ENCODE data around the gene TANC1. TPM values are rescaled to one million over a fixed set of nuclear protein-coding genes. Genes with fewer than 3 reads are reported as not detected.

TANC1 gene
- polyA plus RNA-seq, 1 donor from 2014 or later = 0.37 TPM

- no peak for TF ChIP-seq EZH2 (IDR thresholded peaks at IDR 0.05; ENCODE audit: borderline replicate concordance, insufficient read depth, low read length, poor library complexity, severe bottlenecking)
- TF ChIP-seq SMC3 (conservative IDR thresholded peaks at IDR 0.05; ENCODE audit: poor library complexity) = no peak
- TF ChIP-seq MXI1 (conservative IDR thresholded peaks at IDR 0.05; ENCODE audit: poor library complexity, severe bottlenecking) = no peak
- Histone ChIP-seq H3K27ac (ENCODE audit: low read length) (no peak overlapping the region), H3K27me3 (ENCODE audit: insufficient read depth, low read depth, low read length) (no peaks in the 10 kb centered on the region), H3K79me2 (replicated peaks; ENCODE audit: insufficient read depth, low read length) (no peaks in the 10 kb centered on the region), H3K9me2 (ENCODE audit: insufficient read depth, low read length) (no peaks in the 10 kb centered on the region), H4K20me1 (ENCODE audit: insufficient read depth) (no peaks in the 10 kb centered on the region), H3K36me3 (ENCODE audit: insufficient read depth, low read length) (no peaks in the 10 kb centered on the region), H3K4me3 (ENCODE audit: low read length) (no peak overlapping the region), H3K4me2 (ENCODE audit: low read length) (no peak overlapping the region), H3F3A (ENCODE audit: insufficient read depth, low read length, poor library complexity, severe bottlenecking) (no peaks in the 10 kb centered on the region), H3K9ac (ENCODE audit: low read length) (no peak overlapping the region), H3K9me3 (ENCODE audit: low read length) (no peaks in the 10 kb centered on the region), H2AFZ (ENCODE audit: low read depth, low read length) (no peak overlapping the region)
Measured at GRCh38 chr2:159108181-159108893, 139.9 kb downstream of the TANC1 start.

DNA sequence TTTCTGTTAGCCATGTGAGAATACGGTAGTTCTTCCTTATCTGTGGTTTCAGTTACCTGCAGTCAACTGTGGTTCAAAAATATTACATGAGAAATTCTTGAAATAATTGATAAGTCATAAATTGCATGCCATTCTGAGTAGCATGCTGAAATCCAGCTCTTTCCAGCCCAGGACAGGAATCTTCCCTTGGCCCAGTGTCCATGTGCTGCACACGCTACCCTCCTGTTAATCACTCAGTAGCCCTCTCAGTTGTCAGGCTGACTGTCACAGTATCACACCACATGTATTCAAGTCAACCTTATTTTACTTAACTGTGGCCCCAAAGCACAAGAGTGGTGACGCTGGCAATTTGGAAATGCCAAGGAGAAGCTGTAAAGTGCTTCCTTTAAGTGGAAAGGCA is 141.1 kb downstream of the TANC1 start:
- TF ChIP-seq REST (IDR thresholded peaks at IDR 0.05; ENCODE audit: borderline replicate concordance) (no peak), POLR2AphosphoS5 (IDR thresholded peaks at IDR 0.05) (no peak), CTCF (IDR thresholded peaks at IDR 0.05; ENCODE audit: poor library complexity, severe bottlenecking) (no peak), SMC3 (conservative IDR thresholded peaks at IDR 0.05; ENCODE audit: poor library complexity) (no peak), RAD21 (conservative IDR thresholded peaks at IDR 0.05) (no peak), TAF1 (IDR thresholded peaks at IDR 0.05; ENCODE audit: low read depth) (no peak)
- no peak overlapping the region for H2AFZ ChIP-seq (ENCODE audit: low read depth, low read length)
- no peaks in the 10 kb centered on the region for H4K20me1 ChIP-seq (ENCODE audit: insufficient read depth)
- H3K36me3 ChIP-seq (ENCODE audit: insufficient read depth, low read length) = no peaks in the 10 kb centered on the region
- H3K9me3 ChIP-seq (ENCODE audit: low read length) = no peaks in the 10 kb centered on the region
- no peaks in the 10 kb centered on the region for H3K79me2 ChIP-seq (replicated peaks; ENCODE audit: insufficient read depth, low read length)
- H3K4me3 ChIP-seq (ENCODE audit: low read length) = no peak overlapping the region
- H3F3A ChIP-seq (ENCODE audit: insufficient read depth, low read length, poor library complexity, severe bottlenecking) = no peaks in the 10 kb centered on the region
- no peaks in the 10 kb centered on the region for H3K27me3 ChIP-seq (ENCODE audit: insufficient read depth, low read depth, low read length)
- no peaks in the 10 kb centered on the region for H3K9me2 ChIP-seq (ENCODE audit: insufficient read depth, low read length)
- H3K4me2 ChIP-seq (ENCODE audit: low read length) = no peak overlapping the region
- no peak overlapping the region for H3K27ac ChIP-seq (ENCODE audit: low read length)
- H3K9ac ChIP-seq (ENCODE audit: low read length) = no peak overlapping the region

- no peaks in the 10 kb centered on the region for H3K9me2 ChIP-seq (ENCODE audit: insufficient read depth, low read length)
- H3K4me3 ChIP-seq (ENCODE audit: low read length) = no peak overlapping the region
- H3K9me3 ChIP-seq (ENCODE audit: low read length) = no peaks in the 10 kb centered on the region
- no peaks in the 10 kb centered on the region for H4K20me1 ChIP-seq (ENCODE audit: insufficient read depth)
- TF ChIP-seq CTCF (IDR thresholded peaks at IDR 0.05; ENCODE audit: poor library complexity, severe bottlenecking) (no peak), REST (IDR thresholded peaks at IDR 0.05; ENCODE audit: borderline replicate concordance) (no peak), MXI1 (conservative IDR thresholded peaks at IDR 0.05; ENCODE audit: poor library complexity, severe bottlenecking) (no peak), EZH2 (IDR thresholded peaks at IDR 0.05; ENCODE audit: borderline replicate concordance, insufficient read depth, low read length, poor library complexity, severe bottlenecking) (no peak), SMC3 (conservative IDR thresholded peaks at IDR 0.05; ENCODE audit: poor library complexity) (no peak), EP300 (conservative IDR thresholded peaks at IDR 0.05; ENCODE audit: poor library complexity, severe bottlenecking) (no peak), POLR2AphosphoS5 (IDR thresholded peaks at IDR 0.05) (no peak), RAD21 (conservative IDR thresholded peaks at IDR 0.05) (no peak), TAF1 (IDR thresholded peaks at IDR 0.05; ENCODE audit: low read depth) (no peak)
- H3K27ac ChIP-seq (ENCODE audit: low read length) = no peak overlapping the region
- no peak overlapping the region for H3K9ac ChIP-seq (ENCODE audit: low read length)
- no peaks in the 10 kb centered on the region for H3K79me2 ChIP-seq (replicated peaks; ENCODE audit: insufficient read depth, low read length)
- no peak overlapping the region for H3K4me2 ChIP-seq (ENCODE audit: low read length)
- no peaks in the 10 kb centered on the region for H3F3A ChIP-seq (ENCODE audit: insufficient read depth, low read length, poor library complexity, severe bottlenecking)
- no peaks in the 10 kb centered on the region for H3K27me3 ChIP-seq (ENCODE audit: insufficient read depth, low read depth, low read length)
- no peaks in the 10 kb centered on the region for H3K36me3 ChIP-seq (ENCODE audit: insufficient read depth, low read length)
- no peak overlapping the region for H2AFZ ChIP-seq (ENCODE audit: low read depth, low read length)
Measured at GRCh38 chr2:159110784-159111183, 142.3 kb downstream of the TANC1 start.

Data from neural cell (in vitro differentiated cells).